Measurements from ENCODE around the gene RHOH.

Gene RHOH

GRCh38 chr4:40212674-40213527 lies 16.1 kb downstream of the RHOH start:
- no peak for DNase-seq (ENCODE audit: low read depth)
- peak overlapping the region; percentile 37 for H3K4me3 ChIP-seq (ENCODE audit: low read depth, low read length)
- TF ChIP-seq CTCF (IDR thresholded peaks at IDR 0.05; ENCODE audit: low read depth, low read length, missing control alignments), result no peak

GRCh38 chr4:40214038-40214437 lies 17.2 kb downstream of the RHOH start:
- no peak for DNase-seq (ENCODE audit: low read depth)
- no peak overlapping the region; the same call in 1 of the 2 replicates for H3K4me3 ChIP-seq (ENCODE audit: low read depth, low read length)
- no peak for TF ChIP-seq CTCF (IDR thresholded peaks at IDR 0.05; ENCODE audit: low read depth, low read length, missing control alignments)

DNA sequence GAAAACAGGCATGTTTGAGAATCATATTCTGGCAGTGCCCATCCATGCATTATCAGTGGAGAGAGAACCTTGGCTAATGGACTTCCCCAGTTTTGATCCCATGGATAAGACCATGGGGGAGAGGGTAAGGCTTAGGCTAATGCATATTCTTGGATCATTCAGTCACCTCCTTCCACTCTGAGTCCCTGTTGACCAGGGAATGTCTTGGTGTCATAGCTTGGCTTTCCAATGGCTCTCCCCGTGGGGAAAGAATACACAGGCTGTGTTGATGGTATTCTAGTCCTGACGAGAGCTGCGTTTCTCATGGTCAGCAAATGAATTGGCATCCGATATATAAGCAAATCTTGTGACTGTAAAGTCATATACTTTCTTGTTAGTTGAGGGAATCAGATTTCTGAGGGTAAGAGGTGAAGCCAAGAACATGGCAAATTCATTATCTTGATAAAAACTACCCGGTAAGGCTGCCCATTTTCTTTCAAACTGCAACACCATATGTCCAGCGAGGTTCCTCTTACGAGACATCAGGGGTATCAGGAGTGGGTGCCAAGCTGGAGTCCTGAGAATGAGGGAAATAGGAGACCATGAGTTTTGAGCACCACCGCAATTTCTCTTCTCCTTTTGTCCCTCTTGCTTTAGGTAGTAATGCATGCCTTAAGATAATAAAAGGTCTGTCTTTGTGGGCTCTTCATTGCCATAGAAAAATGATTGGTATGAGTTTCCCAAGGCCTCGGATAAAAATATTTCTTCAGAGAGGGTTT lies 18.0 kb downstream of the RHOH start:
- DNase-seq (ENCODE audit: low read depth), result no peak
- TF ChIP-seq CTCF (IDR thresholded peaks at IDR 0.05; ENCODE audit: low read depth, low read length, missing control alignments), result no peak
- H3K4me3 ChIP-seq (ENCODE audit: low read depth, low read length), result no peak overlapping the region

GRCh38 chr4:40216622-40217366 lies 20.0 kb downstream of the RHOH start:
- no peak for TF ChIP-seq CTCF (IDR thresholded peaks at IDR 0.05; ENCODE audit: low read depth, low read length, missing control alignments)
- no peak overlapping the region for H3K4me3 ChIP-seq (ENCODE audit: low read depth, low read length)
- DNase-seq (ENCODE audit: low read depth), result no peak

- TF ChIP-seq CTCF (IDR thresholded peaks at IDR 0.05; ENCODE audit: low read depth, low read length, missing control alignments), result no peak
- no peak for DNase-seq (ENCODE audit: low read depth)
- H3K4me3 ChIP-seq (ENCODE audit: low read depth, low read length), result no peak overlapping the region
These were observed 24.9 kb downstream of the RHOH start for GRCh38 chr4:40221744-40222143.

DNA sequence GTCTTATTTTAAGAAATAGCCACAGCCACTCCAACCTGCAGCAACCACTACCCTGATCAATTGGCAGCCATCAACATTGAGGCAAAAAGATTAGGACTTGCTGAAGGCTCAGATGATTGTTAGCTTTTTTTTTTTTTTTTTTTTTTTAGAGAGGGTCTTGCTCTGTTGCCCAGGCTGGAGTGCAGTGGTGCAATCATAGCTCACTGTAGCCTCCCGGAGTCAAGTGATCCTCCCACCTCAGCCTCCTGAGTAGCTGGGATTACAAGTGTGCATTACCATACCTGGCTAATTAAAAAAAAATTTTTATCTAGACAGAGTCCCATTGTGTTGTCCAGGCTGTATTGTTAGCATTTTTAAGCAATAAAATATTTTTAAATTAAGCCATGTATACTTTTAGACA lies 26.5 kb downstream of the RHOH start:
- H3K4me3 ChIP-seq (ENCODE audit: low read depth, low read length), result no peak overlapping the region
- no peak for DNase-seq (ENCODE audit: low read depth)
- TF ChIP-seq CTCF (IDR thresholded peaks at IDR 0.05; ENCODE audit: low read depth, low read length, missing control alignments), result no peak
